Stimulated activated CD8-positive, alpha-beta memory T cell treated with anti-CD3 and anti-CD28 coated beads, Interleukin-12 subunit alpha, Interleukin-12 subunit beta, amount 100 ng/mL, for 24 hours (primary cell): ENCODE data around the gene SNPH.

Experiments
- DNase-seq: peaks from one replicate; pipeline ENCODE4 v3.0.0-alpha.2; 2020; ENCODE audit errors: extremely low read depth

SNPH gene

DNA sequence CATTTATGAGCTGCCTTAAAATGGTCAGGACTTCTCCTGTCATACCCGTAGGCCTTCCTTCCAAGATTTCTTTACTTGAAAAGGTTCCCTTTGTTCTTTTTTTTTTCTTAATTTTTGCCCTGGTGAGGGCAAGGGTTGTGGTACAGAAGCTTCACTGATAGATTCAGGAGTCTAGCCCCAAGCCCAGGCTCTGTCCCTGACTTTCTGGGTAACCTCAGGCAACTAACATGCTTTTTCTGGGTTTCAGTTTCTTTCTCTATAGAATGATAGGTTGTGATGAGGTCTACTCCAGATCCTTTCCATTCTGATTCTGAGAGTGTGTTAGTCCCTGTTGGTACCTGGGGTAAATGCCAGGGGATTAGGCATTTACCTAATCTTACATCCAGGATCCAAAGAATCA lies 21.2 kb downstream of the SNPH start:
- DNase-seq: no peak

DNA sequence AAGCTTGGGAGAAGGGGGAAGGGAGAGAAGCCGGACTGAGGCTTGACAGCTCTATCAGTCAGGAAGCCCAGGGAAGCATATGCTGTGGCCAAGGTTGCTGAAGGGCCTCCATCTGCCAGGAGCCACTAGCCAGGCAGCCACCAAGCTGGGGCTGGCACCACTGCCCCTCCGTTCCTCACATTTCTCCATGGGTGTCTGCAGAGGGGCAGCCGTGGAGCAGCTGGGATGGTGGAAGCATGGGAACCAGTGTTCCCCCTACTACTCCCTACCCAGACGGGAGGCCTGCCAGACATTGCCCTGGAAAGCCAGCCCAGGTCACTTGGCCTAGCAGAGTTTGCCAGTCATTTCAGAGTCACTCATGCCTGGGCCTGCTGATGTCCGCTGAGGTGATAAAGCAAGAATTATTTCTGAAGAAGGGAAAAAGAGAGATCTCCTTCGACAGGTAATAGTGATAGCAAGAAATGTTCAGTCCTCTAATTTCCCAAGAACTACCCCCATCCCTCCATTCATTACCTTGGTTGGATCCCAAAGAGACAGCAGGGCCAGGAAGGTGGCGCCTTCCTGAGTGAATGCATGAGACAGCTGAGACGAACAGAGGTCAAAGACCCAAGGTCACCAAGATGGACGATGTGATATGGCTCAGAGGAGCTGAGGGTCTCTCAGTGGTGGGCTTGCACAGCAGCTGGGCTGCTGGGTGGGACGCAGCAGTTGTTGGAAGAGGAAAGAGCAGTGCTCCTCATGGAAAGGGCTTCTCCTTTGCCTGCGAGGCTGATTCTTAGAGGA lies 21.9 kb downstream of the SNPH start:
- DNase-seq: no peak

DNA sequence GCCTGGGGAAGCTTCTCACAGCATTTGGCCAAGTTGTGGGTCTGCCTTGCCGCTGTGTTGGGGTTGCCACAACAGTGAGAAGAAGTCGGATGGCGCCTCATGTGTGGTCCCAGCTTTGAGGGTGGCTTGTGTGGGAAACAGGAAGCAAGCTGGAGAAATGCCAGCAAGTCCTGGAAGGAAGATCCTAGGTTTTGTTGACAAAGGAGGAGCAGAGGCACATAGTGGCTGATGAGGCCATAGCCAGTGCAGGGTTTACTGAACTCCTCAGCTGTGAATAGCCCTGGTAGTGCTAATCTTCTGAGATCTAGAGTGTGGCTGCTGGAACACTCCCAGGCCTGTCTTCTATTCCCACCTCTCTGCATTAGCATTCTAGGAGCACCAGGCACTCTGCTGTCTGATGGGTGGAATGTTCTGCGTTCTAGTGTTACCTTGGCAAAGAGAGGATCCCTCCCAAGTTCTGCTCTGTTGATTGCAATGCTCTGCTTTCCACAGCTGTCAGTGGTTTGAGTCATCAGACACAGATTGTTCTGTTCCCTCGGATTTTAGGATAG lies 25.2 kb downstream of the SNPH start:
- no peak for DNase-seq

GRCh38 chr20:1292620-1293019 lies 26.5 kb downstream of the SNPH start:
- DNase-seq: no peak

- no peak for DNase-seq
Measured at GRCh38 chr20:1293641-1294379, 27.7 kb downstream of the SNPH start.

DNA sequence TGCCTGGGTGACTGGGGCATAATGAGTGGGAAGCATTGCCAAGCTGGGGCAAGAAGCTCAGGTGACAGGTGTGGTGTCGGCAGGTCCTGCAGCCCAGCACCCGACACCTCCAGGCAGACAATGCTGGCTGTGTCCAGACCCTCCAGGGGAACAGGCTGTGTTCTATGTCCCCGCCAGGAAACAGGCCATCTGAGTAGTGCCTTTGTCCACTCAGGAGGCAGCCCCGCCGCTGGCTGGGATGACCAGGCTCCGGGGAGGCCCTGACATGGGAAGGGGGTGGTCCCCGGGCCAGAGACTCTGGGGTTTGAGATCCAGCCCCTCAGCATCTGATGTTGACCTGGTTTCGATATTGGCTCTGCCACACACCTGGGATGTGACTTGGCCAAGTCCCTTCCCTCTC lies 28.4 kb downstream of the SNPH start:
- no peak for DNase-seq

DNA sequence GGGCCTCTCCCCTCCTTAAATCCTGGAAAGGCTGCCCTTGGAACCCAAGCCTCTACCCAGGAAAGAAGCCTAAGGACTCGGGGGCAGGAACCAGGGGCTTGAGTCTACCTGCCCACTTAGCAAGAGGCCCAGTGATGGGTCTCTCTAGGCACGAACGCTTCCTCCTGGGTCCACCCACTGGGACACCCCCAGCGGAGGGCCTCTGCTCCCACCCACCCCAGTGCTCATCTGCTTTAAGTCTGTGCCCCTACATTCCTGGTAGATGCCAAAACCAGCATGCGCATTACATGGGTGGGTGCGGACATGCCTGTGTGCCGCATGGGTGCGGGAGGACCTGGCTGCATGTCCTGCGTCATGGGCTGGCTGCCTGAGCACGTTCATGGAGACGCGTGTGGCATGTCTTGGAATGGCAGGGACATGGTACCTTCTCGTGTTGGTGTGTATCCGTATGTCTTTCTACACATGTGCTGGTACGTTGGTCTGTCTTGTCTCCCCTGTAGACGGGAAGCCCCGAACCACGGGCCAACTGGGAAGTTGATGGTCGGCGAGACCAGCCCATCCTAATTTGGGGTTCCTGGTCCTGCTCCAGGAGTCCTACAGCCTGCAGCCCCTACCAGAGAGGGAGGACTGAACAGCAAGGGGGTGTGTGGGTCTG lies 29.3 kb downstream of the SNPH start:
- DNase-seq: no peak

DNA sequence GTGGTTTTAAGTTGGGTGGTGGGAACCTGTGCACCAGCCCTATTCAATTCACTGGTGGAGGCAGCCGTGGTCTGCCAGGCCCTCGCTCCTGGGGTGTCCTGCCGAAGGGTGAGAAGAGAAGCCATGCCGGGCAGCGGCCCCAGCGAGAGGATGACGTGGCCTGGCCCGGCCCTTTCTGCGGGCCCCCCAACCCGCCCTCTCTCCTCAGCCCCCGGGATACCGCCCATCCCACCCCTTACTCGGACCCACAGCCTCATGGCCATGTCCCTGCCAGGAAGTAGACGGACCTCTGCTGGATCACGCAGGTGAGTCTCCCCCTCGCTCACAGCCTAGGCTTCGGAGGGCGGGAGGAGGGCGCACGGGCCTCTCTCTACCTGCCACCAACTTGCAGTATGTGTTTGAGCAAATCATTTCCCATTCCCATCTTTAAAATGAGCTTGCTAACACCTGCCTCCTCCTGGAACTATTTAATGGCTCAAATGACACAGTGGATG lies 30.1 kb downstream of the SNPH start:
- DNase-seq: no peak

GRCh38 chr20:1296922-1297321 lies 30.8 kb downstream of the SNPH start:
- DNase-seq: no peak

DNA sequence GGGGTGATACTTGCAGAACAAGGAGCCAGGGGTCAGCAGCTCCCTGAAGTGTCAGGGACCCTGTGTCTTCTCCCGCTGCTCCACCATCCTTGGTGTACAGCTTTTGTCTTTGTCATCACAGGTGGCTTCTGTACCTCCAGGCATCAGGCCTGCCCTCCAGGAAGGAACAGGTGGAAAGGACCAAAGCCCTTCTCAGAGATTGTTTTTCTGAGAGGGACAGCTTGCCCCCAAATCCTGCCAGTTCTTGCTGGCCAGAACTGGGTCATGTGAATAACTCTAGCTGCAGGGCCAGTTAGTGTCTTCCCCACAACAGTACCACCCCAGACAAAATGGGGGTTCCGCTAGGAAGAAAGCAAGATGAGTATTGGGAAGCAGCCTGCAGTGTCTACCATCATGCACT lies 31.4 kb downstream of the SNPH start:
- no peak for DNase-seq

- DNase-seq: no peak
Measured at GRCh38 chr20:1298166-1298565, 32.1 kb downstream of the SNPH start.

- DNase-seq: no peak
Measured at GRCh38 chr20:1298888-1299511, 32.9 kb downstream of the SNPH start.

DNA sequence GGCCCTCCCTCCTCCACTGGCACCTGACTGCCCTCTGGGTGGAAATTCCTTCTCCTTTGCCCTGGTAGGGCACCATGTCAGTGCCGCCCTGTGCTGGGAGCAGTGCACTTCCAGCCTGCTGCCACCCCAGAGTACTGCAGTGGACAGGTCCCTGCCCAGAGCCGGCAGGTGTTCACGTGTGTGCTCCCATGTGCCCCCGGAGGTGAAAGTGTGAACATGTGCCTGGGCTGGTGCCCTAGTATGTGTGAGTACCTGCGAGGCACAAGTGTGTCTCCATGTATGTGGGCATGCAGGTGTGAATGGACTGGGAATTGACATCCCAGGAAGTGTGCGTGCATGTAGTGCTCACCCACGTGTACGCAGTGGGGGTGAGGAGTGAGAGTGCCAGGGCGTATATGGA lies 33.4 kb downstream of the SNPH start:
- no peak for DNase-seq

GRCh38 chr20:1300083-1300840 lies 34.2 kb downstream of the SNPH start:
- DNase-seq: no peak

GRCh38 chr20:1301031-1301529 lies 35.0 kb downstream of the SNPH start:
- DNase-seq: no peak

DNA sequence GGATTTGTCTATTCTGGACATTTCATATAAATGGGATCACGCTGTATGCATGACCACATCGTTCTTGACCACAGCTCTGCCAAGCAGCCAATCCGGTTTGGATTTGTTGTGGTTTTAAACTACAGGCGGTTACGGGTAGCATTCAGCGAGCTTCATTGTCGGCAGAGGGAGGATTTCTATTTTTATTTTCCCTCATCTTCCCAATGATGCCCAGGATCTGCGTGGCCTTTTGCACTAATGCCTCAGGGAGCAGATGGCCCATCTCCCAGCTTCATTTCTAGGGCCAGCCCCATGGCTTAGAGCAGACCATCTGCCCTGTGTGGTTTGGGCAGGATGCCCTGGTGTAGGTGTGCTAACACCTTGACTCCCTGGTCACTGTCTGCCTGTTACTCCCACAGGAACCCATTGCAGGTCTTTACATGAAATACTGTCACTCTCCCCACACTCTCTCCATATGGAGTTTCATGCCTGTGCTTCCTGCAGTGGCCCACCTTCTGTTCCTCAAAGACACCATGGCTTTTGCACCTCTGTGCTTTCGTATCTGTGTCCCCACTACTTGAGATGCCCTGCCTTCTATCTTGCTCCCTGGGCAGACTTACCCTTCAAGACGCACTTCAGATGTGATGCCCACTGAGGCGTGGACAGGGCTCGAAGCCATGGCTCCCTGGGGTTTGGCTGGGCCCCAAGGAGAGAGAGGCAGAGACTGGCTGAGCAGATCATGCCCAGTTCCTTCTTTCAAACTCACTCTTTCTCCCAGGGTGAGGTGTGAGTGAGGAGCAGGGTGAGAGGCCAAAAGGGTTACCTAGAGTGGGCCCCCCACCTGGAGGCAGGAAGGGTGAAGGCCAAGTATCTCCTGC lies 36.8 kb downstream of the SNPH start:
- DNase-seq: no peak

DNA sequence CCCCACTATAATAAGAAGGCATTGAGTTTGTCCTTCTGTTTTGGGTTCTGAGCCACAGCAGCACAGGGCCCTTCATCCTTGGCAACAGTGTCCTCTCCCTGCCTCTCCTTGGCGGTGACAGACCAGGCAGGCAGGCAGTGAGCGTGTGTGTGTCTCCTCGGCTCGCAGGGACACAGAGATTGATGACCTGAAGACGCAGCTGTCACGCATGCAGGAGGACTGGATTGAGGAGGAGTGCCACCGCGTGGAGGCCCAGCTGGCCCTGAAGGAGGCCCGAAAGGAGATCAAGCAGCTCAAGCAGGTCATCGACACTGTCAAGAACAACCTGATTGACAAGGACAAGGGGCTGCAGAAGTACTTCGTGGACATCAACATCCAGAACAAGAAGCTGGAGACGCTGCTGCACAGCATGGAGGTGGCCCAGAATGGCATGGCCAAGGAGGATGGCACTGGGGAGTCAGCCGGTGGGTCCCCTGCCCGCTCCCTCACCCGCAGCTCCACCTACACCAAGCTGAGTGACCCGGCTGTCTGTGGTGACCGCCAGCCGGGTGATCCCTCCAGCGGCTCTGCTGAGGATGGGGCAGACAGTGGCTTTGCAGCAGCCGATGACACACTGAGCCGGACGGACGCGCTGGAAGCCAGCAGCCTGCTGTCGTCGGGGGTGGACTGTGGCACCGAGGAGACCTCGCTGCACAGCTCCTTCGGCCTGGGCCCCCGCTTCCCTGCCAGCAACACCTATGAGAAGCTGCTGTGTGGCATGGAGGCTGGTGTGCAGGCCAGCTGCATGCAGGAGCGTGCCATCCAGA lies 38.8 kb downstream of the SNPH start:
- DNase-seq: no peak

DNA sequence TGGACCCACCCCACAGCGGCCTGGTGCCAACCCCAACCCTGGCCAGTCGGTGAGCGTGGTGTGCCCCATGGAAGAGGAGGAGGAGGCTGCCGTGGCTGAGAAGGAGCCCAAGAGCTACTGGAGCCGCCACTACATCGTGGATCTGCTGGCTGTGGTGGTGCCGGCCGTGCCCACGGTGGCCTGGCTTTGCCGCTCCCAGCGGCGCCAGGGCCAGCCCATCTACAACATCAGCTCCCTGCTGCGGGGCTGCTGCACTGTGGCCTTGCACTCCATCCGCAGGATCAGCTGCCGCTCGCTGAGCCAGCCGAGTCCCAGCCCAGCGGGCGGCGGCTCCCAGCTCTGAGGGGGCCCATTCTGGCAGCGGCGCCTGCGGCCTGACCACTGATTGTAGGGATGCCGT lies 39.6 kb downstream of the SNPH start:
- no peak for DNase-seq
